ENCODE measurements around the gene PHKA2. TPM values are rescaled to one million over a fixed set of nuclear protein-coding genes. Genes with fewer than 3 reads are reported as not detected.
"Not testable (repeated sequence)": the region's sequence is repeated elsewhere in the genome, so short reads cannot be mapped to it uniquely, and the experiment has no call there.

PHKA2 gene
- total and polyA plus RNA-seq, 4 donors = 28.9 to 82.3 (median 41.9) TPM

DNA sequence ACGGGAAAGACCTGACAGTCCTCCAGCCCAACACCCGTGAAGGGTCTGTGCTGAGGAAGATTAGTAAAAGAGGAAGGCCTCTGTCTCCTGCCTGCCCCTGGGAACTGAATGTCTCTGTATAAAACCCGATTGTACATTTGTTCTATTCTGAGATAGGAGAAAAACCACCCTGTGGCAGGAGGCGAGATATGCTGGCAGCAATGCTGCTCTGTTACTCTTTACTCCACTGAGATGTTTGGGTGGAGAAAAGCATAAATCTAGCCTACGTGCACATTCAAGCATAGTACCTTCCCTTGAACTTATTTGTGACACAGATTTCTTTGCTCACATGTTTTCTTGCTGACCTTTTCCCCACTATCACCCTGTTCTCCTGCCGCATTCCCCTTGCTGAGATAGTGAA, 3.7 kb downstream of the PHKA2 start:
- not testable (repeated sequence) for H3K9ac ChIP-seq (ENCODE audit: low read depth in 1 of 2, low read length in 2 of 2); H3K4me3 ChIP-seq (ENCODE audit: low read depth in 1 of 3, low read length in 3 of 3); DNase-seq (ENCODE audit: low spot score); H3K9me3 ChIP-seq (ENCODE audit: control insufficient read depth in 4 of 4, low read length in 3 of 4); H3K27me3 ChIP-seq (ENCODE audit: control insufficient read depth in 4 of 4, insufficient read depth in 4 of 4, low read length in 3 of 4); H3K36me3 ChIP-seq (ENCODE audit: control insufficient read depth in 4 of 4, insufficient read depth in 3 of 4, low read depth in 1 of 4, low read length in 3 of 4)
- H3K27ac ChIP-seq (ENCODE audit: low read depth in 1 of 2, low read length in 2 of 2) = peak overlapping the region; percentile 58 to 86
- TF ChIP-seq YY1 (IDR thresholded peaks at IDR 0.05) (peak; percentile 28), RXRA (IDR thresholded peaks at IDR 0.05) (peak; percentile 54 to 68), SP1 (IDR thresholded peaks at IDR 0.05) (peak; percentile 53), HNF4A (conservative IDR thresholded peaks at IDR 0.05) (peak in 1 of 2 donors; percentile 20), RAD21 (IDR thresholded peaks at IDR 0.05) (peak; percentile 12 to 19)
- 27% methylated on average over 6 of the region's 6 CpGs for WGBS
- peaks cover 0 to 11% (median 6%) of the 10 kb centered on the region in 4 donors for H3K4me1 ChIP-seq (ENCODE audit: control insufficient read depth in 4 of 4, insufficient read depth in 4 of 4, low read length in 3 of 4)

GRCh38 chrX:18974993-18975392, 8.9 kb downstream of the PHKA2 start:
- TF ChIP-seq, protein P1, sequence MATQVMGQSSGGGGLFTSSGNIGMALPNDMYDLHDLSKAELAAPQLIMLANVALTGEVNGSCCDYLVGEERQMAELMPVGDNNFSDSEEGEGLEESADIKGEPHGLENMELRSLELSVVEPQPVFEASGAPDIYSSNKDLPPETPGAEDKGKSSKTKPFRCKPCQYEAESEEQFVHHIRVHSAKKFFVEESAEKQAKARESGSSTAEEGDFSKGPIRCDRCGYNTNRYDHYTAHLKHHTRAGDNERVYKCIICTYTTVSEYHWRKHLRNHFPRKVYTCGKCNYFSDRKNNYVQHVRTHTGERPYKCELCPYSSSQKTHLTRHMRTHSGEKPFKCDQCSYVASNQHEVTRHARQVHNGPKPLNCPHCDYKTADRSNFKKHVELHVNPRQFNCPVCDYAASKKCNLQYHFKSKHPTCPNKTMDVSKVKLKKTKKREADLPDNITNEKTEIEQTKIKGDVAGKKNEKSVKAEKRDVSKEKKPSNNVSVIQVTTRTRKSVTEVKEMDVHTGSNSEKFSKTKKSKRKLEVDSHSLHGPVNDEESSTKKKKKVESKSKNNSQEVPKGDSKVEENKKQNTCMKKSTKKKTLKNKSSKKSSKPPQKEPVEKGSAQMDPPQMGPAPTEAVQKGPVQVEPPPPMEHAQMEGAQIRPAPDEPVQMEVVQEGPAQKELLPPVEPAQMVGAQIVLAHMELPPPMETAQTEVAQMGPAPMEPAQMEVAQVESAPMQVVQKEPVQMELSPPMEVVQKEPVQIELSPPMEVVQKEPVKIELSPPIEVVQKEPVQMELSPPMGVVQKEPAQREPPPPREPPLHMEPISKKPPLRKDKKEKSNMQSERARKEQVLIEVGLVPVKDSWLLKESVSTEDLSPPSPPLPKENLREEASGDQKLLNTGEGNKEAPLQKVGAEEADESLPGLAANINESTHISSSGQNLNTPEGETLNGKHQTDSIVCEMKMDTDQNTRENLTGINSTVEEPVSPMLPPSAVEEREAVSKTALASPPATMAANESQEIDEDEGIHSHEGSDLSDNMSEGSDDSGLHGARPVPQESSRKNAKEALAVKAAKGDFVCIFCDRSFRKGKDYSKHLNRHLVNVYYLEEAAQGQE (IDR thresholded peaks at IDR 0.05) = no peak
- TF ChIP-seq SP1 (IDR thresholded peaks at IDR 0.05) (no peak), GABPA (IDR thresholded peaks at IDR 0.05 in 1 of 2, conservative IDR thresholded peaks at IDR 0.05 in 1 of 2) (no peak), TAF1 (conservative IDR thresholded peaks at IDR 0.05) (no peak), HNF4G (IDR thresholded peaks at IDR 0.05) (no peak), YY1 (IDR thresholded peaks at IDR 0.05) (no peak), NR2F2 (IDR thresholded peaks at IDR 0.05) (no peak), FOXA2 (IDR thresholded peaks at IDR 0.05) (no peak), FOXA1 (IDR thresholded peaks at IDR 0.05) (no peak), RXRA (IDR thresholded peaks at IDR 0.05) (no peak), CTCF (IDR thresholded peaks at IDR 0.05; ENCODE audit: low read depth, low read length, missing input control) (no peak), EGR1 (IDR thresholded peaks at IDR 0.05; ENCODE audit: low read depth in 2 of 2) (no peak), ATF3 (IDR thresholded peaks at IDR 0.05) (no peak), JUND (IDR thresholded peaks at IDR 0.05) (no peak), HNF4A (conservative IDR thresholded peaks at IDR 0.05) (no peak)
- TF ChIP-seq, protein P2, sequence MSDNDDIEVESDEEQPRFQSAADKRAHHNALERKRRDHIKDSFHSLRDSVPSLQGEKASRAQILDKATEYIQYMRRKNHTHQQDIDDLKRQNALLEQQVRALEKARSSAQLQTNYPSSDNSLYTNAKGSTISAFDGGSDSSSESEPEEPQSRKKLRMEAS (IDR thresholded peaks at IDR 0.05) = no peak
- TF ChIP-seq, protein P3, sequence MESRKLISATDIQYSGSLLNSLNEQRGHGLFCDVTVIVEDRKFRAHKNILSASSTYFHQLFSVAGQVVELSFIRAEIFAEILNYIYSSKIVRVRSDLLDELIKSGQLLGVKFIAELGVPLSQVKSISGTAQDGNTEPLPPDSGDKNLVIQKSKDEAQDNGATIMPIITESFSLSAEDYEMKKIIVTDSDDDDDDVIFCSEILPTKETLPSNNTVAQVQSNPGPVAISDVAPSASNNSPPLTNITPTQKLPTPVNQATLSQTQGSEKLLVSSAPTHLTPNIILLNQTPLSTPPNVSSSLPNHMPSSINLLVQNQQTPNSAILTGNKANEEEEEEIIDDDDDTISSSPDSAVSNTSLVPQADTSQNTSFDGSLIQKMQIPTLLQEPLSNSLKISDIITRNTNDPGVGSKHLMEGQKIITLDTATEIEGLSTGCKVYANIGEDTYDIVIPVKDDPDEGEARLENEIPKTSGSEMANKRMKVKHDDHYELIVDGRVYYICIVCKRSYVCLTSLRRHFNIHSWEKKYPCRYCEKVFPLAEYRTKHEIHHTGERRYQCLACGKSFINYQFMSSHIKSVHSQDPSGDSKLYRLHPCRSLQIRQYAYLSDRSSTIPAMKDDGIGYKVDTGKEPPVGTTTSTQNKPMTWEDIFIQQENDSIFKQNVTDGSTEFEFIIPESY (IDR thresholded peaks at IDR 0.05) = no peak
- 98% methylated on average over 7 of the region's 7 CpGs for WGBS

More at GRCh38 chrX:18974993-18975392, 8.9 kb downstream of the PHKA2 start:
- no peaks in the 10 kb centered on the region for H3K9me3 ChIP-seq (ENCODE audit: control insufficient read depth in 4 of 4, low read length in 3 of 4)
- H3K27ac ChIP-seq (ENCODE audit: low read depth in 1 of 2, low read length in 2 of 2) = no peak overlapping the region
- H3K36me3 ChIP-seq (ENCODE audit: control insufficient read depth in 4 of 4, insufficient read depth in 3 of 4, low read depth in 1 of 4, low read length in 3 of 4) = no peaks in the 10 kb centered on the region
- H3K27me3 ChIP-seq (ENCODE audit: control insufficient read depth in 4 of 4, insufficient read depth in 4 of 4, low read length in 3 of 4) = no peaks in the 10 kb centered on the region
- H3K4me1 ChIP-seq (ENCODE audit: control insufficient read depth in 4 of 4, insufficient read depth in 4 of 4, low read length in 3 of 4) = peaks cover 0 to 4% (median 3%) of the 10 kb centered on the region in 4 donors
- no peak overlapping the region for H3K9ac ChIP-seq (ENCODE audit: low read depth in 1 of 2, low read length in 2 of 2)
- no peak overlapping the region for H3K4me3 ChIP-seq (ENCODE audit: low read depth in 1 of 3, low read length in 3 of 3)
- no peak for DNase-seq (ENCODE audit: low spot score)

Data from liver (tissue), 9 donors.